HL-60 (cell line): ENCODE data around the gene FLACC1.

Experiments used
- DNase-seq, 2 experiments: peaks; one replicate each; pipeline ENCODE4 v3.0.0-alpha.2; 2010 to 2020; ENCODE audit warnings: low read depth in 1 of 2, low spot score in 1 of 2
- H3K27ac ChIP-seq: fragments of 250-450 bp; sonication (Bioruptor Pico); replicated peaks from 2 replicates; pipeline ENCODE4 v1.5.1; 2020; ENCODE audit warnings: mild to moderate bottlenecking, moderate library complexity
- H3K27me3 ChIP-seq: fragments of 250-450 bp; sonication (Bioruptor Pico); 2 replicates; pipeline ENCODE4 v1.5.1; 2021; ENCODE audit warnings: mild to moderate bottlenecking, moderate library complexity; ENCODE audit not compliant: insufficient read depth, poor library complexity, severe bottlenecking
- H3K4me3 ChIP-seq: replicated peaks from 2 replicates; pipeline ENCODE4 v1.5.1; 2011; ENCODE audit warnings: mild to moderate bottlenecking, control low read depth, low read length; ENCODE audit not compliant: insufficient read depth
- CTCF ChIP-seq: IDR thresholded peaks from one replicate; pipeline ENCODE4 v1.5.1; 2011; ENCODE audit warnings: low read length, control low read depth, inconsistent platforms; ENCODE audit not compliant: insufficient read depth
- GABPA ChIP-seq: IDR thresholded peaks from 2 replicates; pipeline ENCODE4 v1.6.1; 2012; ENCODE audit warnings: low read depth
- POLR2AphosphoS5 ChIP-seq: IDR thresholded peaks from 2 replicates; pipeline ENCODE4 v1.6.1; 2012; ENCODE audit warnings: low read depth
- SPI1 ChIP-seq: IDR thresholded peaks from 2 replicates; pipeline ENCODE4 v1.6.1; 2012; ENCODE audit warnings: low read depth, mild to moderate bottlenecking, borderline replicate concordance
- TF ChIP-seq, protein P1 (sequence below): IDR thresholded peaks from 2 replicates; pipeline ENCODE4 v1.6.1; 2012; ENCODE audit warnings: low read depth; ENCODE audit not compliant: insufficient replicate concordance

The FLACC1 gene

DNA sequence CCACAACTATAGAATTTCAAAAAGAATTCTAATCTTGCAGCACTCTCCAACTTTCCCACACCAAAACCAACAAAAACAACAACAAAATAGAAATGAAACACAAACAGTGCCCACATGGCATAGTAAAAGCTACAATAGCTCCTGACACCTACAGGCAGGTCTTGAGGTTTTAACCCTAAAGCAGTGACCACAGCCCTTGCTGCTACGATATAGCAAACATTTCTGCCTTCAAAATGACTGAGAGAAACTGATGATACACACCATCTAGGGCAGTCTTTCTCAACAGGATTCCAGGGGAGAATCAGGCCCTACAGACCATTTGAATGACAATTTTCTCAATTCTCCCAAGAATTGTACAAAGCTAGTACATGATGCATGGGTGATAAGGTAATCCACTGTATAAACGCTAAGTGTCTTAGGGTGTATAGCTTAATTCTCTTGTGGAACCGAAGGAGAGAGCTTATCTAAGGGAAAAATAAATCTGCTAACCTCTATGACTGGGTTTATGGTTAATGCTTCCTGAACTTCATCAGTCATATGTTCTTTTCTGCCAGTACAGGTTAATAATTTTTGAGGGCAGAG lies 47.6 kb upstream of the FLACC1 start:
- no peak for TF ChIP-seq SPI1
- TF ChIP-seq, protein P1, sequence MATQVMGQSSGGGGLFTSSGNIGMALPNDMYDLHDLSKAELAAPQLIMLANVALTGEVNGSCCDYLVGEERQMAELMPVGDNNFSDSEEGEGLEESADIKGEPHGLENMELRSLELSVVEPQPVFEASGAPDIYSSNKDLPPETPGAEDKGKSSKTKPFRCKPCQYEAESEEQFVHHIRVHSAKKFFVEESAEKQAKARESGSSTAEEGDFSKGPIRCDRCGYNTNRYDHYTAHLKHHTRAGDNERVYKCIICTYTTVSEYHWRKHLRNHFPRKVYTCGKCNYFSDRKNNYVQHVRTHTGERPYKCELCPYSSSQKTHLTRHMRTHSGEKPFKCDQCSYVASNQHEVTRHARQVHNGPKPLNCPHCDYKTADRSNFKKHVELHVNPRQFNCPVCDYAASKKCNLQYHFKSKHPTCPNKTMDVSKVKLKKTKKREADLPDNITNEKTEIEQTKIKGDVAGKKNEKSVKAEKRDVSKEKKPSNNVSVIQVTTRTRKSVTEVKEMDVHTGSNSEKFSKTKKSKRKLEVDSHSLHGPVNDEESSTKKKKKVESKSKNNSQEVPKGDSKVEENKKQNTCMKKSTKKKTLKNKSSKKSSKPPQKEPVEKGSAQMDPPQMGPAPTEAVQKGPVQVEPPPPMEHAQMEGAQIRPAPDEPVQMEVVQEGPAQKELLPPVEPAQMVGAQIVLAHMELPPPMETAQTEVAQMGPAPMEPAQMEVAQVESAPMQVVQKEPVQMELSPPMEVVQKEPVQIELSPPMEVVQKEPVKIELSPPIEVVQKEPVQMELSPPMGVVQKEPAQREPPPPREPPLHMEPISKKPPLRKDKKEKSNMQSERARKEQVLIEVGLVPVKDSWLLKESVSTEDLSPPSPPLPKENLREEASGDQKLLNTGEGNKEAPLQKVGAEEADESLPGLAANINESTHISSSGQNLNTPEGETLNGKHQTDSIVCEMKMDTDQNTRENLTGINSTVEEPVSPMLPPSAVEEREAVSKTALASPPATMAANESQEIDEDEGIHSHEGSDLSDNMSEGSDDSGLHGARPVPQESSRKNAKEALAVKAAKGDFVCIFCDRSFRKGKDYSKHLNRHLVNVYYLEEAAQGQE = no peak
- no peak for TF ChIP-seq POLR2AphosphoS5
- no peak for TF ChIP-seq GABPA
- no peak for TF ChIP-seq CTCF
- DNase-seq = no peak
- Histone ChIP-seq H3K27ac (no peak overlapping the region), H3K27me3 (no peaks in the 10 kb centered on the region), H3K4me3 (no peak overlapping the region)

DNA sequence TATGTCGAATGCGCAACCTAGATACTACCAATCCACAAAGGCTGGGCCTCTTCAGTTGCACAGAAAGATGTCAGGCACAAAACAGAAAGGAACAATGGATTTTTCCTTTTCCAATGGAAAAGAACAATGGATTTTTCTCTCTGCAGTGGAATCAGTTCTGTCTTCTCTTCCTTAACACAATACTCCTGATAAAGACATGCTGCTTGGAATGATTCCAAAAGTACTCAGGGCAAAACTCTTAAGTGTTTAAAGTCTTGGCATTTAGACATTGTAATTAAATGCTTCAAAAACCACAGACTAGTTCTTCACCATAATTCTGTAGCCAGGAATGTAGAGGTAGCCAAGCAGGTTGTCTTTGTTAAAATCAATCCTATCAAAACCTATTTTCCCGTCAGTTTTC lies 46.7 kb upstream of the FLACC1 start:
- H3K4me3 ChIP-seq = no peak overlapping the region
- DNase-seq = no peak
- TF ChIP-seq GABPA (no peak), POLR2AphosphoS5 (no peak), CTCF (no peak), SPI1 (no peak)
- TF ChIP-seq, protein P1 = no peak
- no peak overlapping the region for H3K27ac ChIP-seq
- no peaks in the 10 kb centered on the region for H3K27me3 ChIP-seq

- DNase-seq = no peak
- H3K27ac ChIP-seq = no peak overlapping the region
- TF ChIP-seq SPI1 (no peak), GABPA (no peak), POLR2AphosphoS5 (no peak), CTCF (no peak)
- TF ChIP-seq, protein P1 = no peak
These were observed 45.8 kb upstream of the FLACC1 start for GRCh38 chr2:201402651-201403562.

More at GRCh38 chr2:201402651-201403562, 45.8 kb upstream of the FLACC1 start:
- Histone ChIP-seq H3K4me3 (no peak overlapping the region), H3K27me3 (no peaks in the 10 kb centered on the region)
